ENCODE measurements around the gene LDLRAD4.

DNA sequence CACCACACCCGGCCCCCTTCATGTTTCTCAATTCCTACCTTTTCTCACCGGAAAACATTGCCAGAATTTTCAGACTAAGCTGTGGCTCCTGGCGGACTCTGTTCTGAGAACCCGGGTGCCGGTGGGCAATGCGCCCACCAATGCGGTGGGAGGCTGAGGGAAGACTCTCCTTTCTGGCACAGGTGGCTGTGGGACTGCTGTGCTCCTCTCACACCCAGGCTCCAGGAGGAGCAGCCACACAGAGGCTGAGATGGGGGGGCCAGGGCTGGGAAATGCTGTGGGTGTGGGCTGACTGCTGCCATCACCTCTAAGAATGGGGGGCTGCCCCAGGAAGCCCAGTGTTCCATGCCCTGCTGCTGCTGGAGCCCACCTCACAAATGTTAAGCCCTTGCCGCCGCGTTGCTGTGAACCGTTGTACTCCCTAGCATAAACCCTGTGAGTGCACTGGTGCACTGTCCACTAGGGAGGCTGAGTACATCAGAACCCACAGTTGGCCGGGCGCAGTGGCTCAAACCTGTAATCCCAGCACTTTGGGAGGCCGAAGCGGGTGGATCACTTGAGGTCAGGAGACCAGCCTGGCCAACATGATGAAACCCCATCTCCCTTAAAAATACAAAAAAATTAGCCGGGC lies 152.6 kb downstream of the LDLRAD4 start:
- TF ChIP-seq CTCF (IDR thresholded peaks at IDR 0.05; ENCODE audit: insufficient read depth, low read length, poor library complexity, severe bottlenecking) (no peak), EZH2phosphoT487 (conservative IDR thresholded peaks at IDR 0.05; ENCODE audit: low read length) (no peak)

All from SU-DHL-6 (cell line).